Left lobe of liver (tissue), 2 donors: ENCODE measurements around the gene SLC24A3. TPM values are rescaled to one million over a fixed set of nuclear protein-coding genes. Genes with fewer than 3 reads are reported as not detected.

Source experiments
- ATAC-seq: fragments of 200-7000 bp; cut with Tn5 transposase; one replicate; pipeline ENCODE4 v1.9.1; 2020; ENCODE audit warnings: mild to moderate bottlenecking, moderate library complexity
- DNase-seq: peaks from one replicate; pipeline ENCODE4 v3.0.0-alpha.2; 2020; ENCODE audit warnings: low spot score
- total RNA-seq: library from RNA; stranded (reverse); gene quantifications from one replicate; pipeline ENCODE4 v1.2.1, GENCODE V29; 2021
- donor health status: DM: no; HTN: no; CAD: no; lungs with moderate emphysema.
- donor health status: DM: no; HTN: yes; CAD: no.

The SLC24A3 gene
- total RNA-seq, 1 donor from 2014 or later: 0.35 TPM

GRCh38 chr20:19378058-19378457 is 165.6 kb downstream of the SLC24A3 start:
- ATAC-seq (no peak), DNase-seq (no peak)

- DNase-seq: no peak
- no peak for ATAC-seq
These were observed 167.8 kb downstream of the SLC24A3 start for GRCh38 chr20:19380211-19380610.

DNA sequence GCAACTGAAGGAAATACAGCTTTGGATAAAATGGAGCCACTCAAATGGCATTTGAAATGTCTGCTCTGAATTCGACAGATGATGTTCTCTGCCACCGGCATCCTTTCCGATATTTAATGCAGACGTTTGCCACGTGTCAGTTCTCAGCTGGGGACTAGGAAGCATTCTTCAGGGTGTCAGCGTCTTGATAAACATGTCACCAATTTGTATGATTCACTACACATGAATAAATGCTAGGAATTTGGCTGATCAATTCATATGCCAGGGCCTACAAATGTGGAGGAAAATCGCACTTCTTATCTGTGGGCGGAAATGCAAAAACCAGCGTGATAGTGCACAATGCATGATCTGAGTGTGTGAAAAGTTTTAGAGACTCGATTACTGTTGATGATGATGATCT is 169.5 kb downstream of the SLC24A3 start:
- DNase-seq: no peak
- no peak for ATAC-seq

- DNase-seq (no peak), ATAC-seq (no peak)
These were observed 170.2 kb downstream of the SLC24A3 start for GRCh38 chr20:19382386-19383340.

GRCh38 chr20:19384940-19385339 is 172.5 kb downstream of the SLC24A3 start:
- ATAC-seq (no peak), DNase-seq (no peak)

DNA sequence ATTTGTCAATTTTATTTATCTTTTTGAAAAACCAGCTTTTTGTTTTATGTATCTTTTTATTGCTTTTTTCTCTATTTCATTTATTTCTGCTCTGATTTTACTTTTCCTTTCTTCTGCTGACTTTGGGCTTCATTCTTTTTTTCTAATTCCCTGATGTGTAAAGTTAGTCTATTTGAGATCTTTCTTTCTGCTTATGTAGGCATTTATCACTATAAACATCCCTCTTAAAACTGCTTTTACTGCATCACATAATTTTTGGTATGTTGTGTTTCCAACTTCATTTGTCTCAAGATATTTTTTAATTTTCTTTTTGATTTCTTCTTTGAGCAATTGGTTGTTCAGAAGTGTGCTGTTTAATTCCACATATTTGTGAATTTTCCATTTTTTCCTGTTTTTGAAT is 174.8 kb downstream of the SLC24A3 start:
- ATAC-seq: no peak
- DNase-seq: no peak

- DNase-seq (no peak), ATAC-seq (no peak)
These were observed 180.1 kb downstream of the SLC24A3 start for GRCh38 chr20:19392344-19393130.

DNA sequence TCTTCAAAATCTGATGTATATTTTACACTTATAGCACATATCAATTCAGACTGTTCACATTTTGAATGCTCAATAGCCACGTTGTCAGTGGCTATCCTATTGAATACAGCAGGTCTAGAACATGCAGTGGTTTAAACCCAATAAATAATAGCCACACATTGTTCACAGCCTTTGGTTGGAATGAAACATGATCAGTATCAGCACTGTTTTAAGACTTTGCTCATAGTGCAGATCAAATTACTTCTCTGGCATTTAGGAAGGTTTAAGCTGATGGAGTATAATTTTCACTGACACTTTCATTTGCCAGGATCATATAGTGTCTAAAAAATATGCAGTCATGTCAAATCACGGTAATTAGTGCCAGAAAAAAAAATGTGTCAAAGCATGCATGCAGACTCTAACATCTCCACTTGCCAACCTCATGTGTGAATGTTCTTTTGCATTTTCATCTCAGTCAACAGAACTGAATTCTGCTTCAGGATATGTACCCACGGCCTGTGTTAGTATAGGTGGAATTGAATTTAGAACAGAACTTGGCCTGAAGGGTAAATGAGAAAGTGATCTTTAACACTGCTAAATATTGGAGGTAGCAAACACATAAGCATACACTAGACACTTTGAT is 184.1 kb downstream of the SLC24A3 start:
- no peak for DNase-seq
- ATAC-seq: no peak

DNA sequence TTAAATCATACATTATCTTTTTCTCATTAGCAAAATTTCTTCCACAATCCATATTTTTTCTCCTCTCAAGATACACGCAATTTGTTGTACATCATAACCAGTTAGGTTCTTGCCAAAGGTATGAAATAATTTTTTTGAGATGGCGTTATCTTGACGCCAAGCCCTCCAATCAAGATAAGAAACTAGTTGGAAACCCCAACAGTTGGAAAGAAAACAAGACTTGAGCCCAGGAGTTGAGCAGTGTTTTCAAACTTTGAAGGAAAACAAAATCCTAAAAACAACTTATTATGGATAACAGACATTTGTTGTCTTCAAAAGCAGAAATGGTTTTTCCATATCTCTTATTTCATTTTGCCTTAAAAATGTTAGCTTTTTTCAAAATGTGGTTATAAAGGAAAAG is 184.8 kb downstream of the SLC24A3 start:
- DNase-seq (no peak), ATAC-seq (no peak)

DNA sequence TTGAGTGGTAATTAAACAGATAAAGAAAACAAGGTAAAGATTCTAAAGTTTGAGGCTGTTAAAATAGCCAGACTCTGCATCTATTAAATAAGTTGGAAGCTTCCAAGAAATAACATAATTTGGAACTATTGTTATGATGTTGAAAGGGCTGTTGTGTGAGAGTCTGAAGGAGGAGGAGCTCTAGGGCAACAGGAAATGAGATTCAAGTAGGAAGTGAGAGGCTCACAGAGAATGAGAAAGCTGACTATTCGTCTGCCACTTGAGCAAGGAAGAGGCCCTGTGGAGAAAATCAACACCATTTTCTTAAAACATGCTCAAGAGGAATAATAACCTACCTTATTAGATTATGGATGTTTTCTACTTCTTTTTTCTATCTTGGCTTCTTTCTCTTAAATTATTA is 185.2 kb downstream of the SLC24A3 start:
- ATAC-seq (no peak), DNase-seq (no peak)

GRCh38 chr20:19401096-19401495 is 188.7 kb downstream of the SLC24A3 start:
- ATAC-seq: no peak
- DNase-seq: no peak

DNA sequence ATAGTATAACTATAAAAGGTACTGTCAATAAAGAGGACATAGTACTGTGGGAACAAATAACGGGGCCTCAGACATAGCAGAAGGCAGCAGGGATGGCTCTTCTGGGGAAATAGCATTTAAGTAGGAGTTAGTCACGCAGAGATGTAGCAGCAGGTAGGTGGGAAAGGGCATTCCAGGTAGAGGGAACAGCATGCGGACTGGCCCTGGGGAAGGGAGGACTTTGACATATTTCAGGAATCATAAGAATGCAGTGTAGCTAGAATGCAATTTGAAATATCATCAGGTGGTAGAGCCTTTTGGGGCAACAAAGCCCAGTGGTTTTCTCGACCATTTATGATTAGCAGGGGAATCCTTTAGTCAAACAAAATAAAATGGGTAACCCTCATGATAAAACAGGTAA is 191.1 kb downstream of the SLC24A3 start:
- no peak for ATAC-seq
- DNase-seq: no peak

DNA sequence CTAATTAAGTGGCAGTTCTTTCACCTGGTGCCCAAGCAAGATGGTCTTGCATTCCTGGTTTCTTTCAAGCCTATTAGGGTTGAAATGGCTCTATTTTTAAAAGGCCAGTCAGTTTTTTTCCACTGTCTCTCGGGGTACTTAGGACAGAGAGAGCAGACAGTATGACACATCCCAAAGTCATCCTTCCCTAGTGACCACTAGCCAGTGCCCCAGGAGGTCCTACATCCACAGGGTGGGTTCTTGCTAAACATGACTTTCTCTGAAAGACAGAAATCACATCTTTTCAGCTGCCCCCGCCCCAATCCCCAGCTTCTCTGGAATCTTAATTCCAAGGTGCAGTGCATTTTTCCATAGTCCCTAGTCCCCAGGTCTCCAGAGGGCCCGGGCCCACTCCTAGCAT is 192.4 kb downstream of the SLC24A3 start:
- DNase-seq (no peak), ATAC-seq (no peak)

DNA sequence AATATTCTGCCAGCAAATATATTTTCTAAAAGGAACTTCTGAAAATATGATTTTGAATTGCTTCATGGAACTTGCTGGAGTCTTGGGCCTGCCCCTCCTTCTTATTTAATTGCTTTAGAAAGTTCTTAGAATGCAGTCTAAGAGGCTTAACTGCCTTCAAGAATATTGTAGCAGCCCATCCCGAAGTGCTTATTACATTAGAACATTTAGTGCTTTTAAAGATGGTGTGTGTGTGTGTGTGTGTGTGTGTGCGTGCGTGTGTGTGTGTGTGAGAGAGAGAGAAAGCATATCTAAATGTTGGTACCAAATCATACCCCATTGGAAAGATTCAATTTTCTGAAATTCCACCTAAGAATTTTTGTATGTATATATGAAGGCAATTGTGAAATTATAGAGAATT is 193.5 kb downstream of the SLC24A3 start:
- no peak for DNase-seq
- no peak for ATAC-seq

- DNase-seq: no peak
- ATAC-seq: no peak
These were observed 193.9 kb downstream of the SLC24A3 start for GRCh38 chr20:19406381-19406780.

GRCh38 chr20:19407196-19407595 is 194.8 kb downstream of the SLC24A3 start:
- ATAC-seq: no peak
- no peak for DNase-seq

- no peak for DNase-seq
- no peak for ATAC-seq
These were observed 195.3 kb downstream of the SLC24A3 start for GRCh38 chr20:19407736-19408135.

DNA sequence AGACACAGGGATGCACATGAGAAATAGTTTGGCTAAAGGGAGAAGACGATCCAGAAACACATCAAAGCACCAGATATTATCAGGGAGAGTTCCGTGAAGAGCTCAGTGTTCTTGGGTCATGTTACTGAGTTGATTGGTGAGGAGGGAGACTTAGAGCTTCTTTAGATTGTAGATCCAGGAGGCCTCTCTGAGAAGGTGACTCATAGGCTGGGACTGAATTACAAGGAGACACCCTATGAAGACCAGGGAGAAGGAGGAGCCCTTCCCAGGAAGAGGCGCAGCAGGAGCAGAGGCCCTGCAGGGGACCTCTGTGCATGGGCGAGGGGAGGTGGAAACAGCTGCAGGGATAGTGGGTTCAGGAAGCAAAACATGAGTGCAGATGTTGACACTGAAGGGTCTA is 196.5 kb downstream of the SLC24A3 start:
- no peak for DNase-seq
- ATAC-seq: no peak

DNA sequence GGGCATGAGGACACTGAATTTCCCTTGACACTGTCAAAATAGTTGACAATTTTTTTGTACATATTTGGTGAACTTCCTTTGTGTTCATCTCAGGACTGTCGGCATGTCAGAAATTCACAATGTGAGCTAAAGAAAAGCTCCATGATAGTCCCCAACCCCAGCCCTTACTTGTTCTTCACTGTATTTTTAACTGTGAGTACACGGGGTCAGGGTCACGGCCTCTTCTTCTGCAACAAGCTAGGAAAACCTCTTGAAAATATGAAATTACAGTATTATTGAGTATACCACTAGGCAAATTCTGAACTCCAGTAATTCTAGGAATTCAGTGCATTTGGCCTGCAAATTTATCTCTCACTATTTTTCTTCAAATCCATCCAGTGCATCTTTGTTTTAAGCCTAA is 199.4 kb downstream of the SLC24A3 start:
- no peak for ATAC-seq

GRCh38 chr20:19412254-19412653 is 199.8 kb downstream of the SLC24A3 start:
- no peak for ATAC-seq

More for the DNA sequence above, 199.4 kb downstream of the SLC24A3 start:
- DNase-seq: no peak

DNA sequence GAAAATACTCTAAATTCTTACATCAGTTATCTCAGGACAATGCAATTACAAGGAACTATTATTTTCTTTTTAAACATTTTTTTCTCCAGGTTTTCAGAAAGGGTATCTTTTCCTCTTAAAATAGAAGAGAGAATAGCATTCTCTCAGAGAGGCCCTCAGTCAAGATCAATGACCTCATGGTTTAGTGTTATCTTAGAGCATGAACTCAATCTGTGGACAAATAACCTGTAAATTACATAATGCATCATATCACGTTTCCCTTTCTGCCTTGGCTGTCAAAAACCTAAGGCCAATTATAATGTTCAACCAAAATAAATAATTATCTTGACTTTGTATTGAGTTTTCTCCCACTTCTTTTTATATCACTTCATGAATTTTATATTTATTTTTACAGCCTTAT is 202.2 kb downstream of the SLC24A3 start:
- DNase-seq (no peak), ATAC-seq (peak; percentile 59)

More at GRCh38 chr20:19412254-19412653, 199.8 kb downstream of the SLC24A3 start:
- no peak for DNase-seq
